HepG2 (cell line): ENCODE data around the gene CCDC177. TPM values are rescaled to one million over a fixed set of nuclear protein-coding genes. Genes with fewer than 3 reads are reported as not detected.

Experiments
- FOXM1 ChIP-seq: sonication (generic); formaldehyde crosslinking; IDR thresholded peaks from 2 replicates; pipeline ENCODE4 v1.5.0; 2020; ENCODE audit warnings: missing genetic modification reagents
- GZF1 ChIP-seq: sonication (generic); formaldehyde crosslinking; IDR thresholded peaks from 2 replicates; pipeline ENCODE4 v1.5.1; 2020; ENCODE audit warnings: mild to moderate bottlenecking, missing genetic modification reagents
- IKZF5 ChIP-seq: IDR thresholded peaks from 2 replicates; pipeline ENCODE4 v1.6.1; 2018; ENCODE audit warnings: missing genetic modification reagents, mild to moderate bottlenecking, missing compliant biosample characterization
- NFKB2 ChIP-seq: sonication (generic); formaldehyde crosslinking; IDR thresholded peaks from 2 replicates; pipeline ENCODE4 v1.4.0; 2020; ENCODE audit warnings: missing genetic modification reagents, borderline replicate concordance
- SOX6 ChIP-seq, 2 experiments: fragments of 450-650 bp in 1 of 2; sonication (generic) in 1 of 2; formaldehyde crosslinking in 1 of 2; IDR thresholded peaks; 2 replicates each; pipeline versions ENCODE4 v1.4.0 to v1.6.1; 2017 to 2020; ENCODE audit warnings: antibody characterized with exemption in 1 of 2, mild to moderate bottlenecking in 1 of 2, missing genetic modification reagents in 1 of 2
- ZNF251 ChIP-seq: sonication (generic); formaldehyde crosslinking; IDR thresholded peaks from 2 replicates; pipeline ENCODE4 v1.9.0; 2021; ENCODE audit warnings: mild to moderate bottlenecking, missing genetic modification reagents
- ZNF362 ChIP-seq: sonication (generic); formaldehyde crosslinking; IDR thresholded peaks from 2 replicates; pipeline ENCODE4 v1.4.0; 2020; ENCODE audit warnings: missing genetic modification reagents, mild to moderate bottlenecking, borderline replicate concordance
- ZNF556 ChIP-seq: sonication (generic); formaldehyde crosslinking; IDR thresholded peaks from 2 replicates; pipeline ENCODE4 v1.4.0; 2020; ENCODE audit warnings: mild to moderate bottlenecking, missing genetic modification reagents, borderline replicate concordance
- ZNF687 ChIP-seq: sonication (generic); formaldehyde crosslinking; IDR thresholded peaks from 2 replicates; pipeline ENCODE4 v1.5.1; 2020; ENCODE audit warnings: mild to moderate bottlenecking, missing genetic modification reagents, moderate library complexity
- ZNF770 ChIP-seq: sonication (generic); formaldehyde crosslinking; IDR thresholded peaks from 2 replicates; pipeline ENCODE4 v1.5.0; 2020; ENCODE audit warnings: mild to moderate bottlenecking, missing genetic modification reagents
- ZNF792 ChIP-seq: IDR thresholded peaks from 2 replicates; pipeline ENCODE4 v1.6.1; 2016
- ZSCAN20 ChIP-seq: sonication (generic); formaldehyde crosslinking; IDR thresholded peaks from 2 replicates; pipeline ENCODE4 v1.4.0; 2020; ENCODE audit warnings: missing genetic modification reagents, mild to moderate bottlenecking, borderline replicate concordance
- polyA plus RNA-seq, 8 experiments: library from polyadenylated mRNA; depleted of rRNA in 3 of 8; stranded (reverse) in 7 of 8; unstranded in 1 of 8; fragments of >200 nt; fragmentation: Illumina TruSeq in 4 of 8; extraction: Trizol in 4 of 8; gene quantifications; 2 replicates each; pipeline versions ENCODE4 v1.2.1 to v1.2.3, GENCODE V29; 2011 to 2016; ENCODE audit warnings: low read depth in 4 of 8, missing spikeins in 1 of 8, mixed read lengths in 1 of 8; ENCODE audit not compliant: insufficient read depth in 1 of 8
- total RNA-seq, 5 experiments: library from RNA; depleted of rRNA; stranded (reverse); fragments of >200 nt; fragmentation: Illumina TruSeq; extraction: Trizol; gene quantifications; 2 replicates each; pipeline ENCODE4 v1.2.3, GENCODE V29; 2016; ENCODE audit warnings: low read depth in 1 of 5
- TF ChIP-seq, protein P1 (sequence below): sonication (generic); formaldehyde crosslinking; conservative IDR thresholded peaks from 2 replicates; pipeline ENCODE4 v1.8.1; 2023; ENCODE audit warnings: missing genetic modification reagents

Gene CCDC177
- total and polyA plus RNA-seq, 2 of the 13 experiments (the other 11 are each of a cell fraction or from before 2014, with no cell fraction given): not detected

GRCh38 chr14:69573205-69573830 lies 1.4 kb downstream of the CCDC177 start (continued):
- TF ChIP-seq ZNF251 (no peak), GZF1 (CRISPR knock-in tag) (no peak), ZNF770 (CRISPR knock-in tag) (peak; percentile 54; the same call in 1 of the 2 replicates), ZNF792 (CRISPR knock-in tag) (no peak), IKZF5 (CRISPR knock-in tag) (no peak), FOXM1 (CRISPR knock-in tag) (no peak), NFKB2 (CRISPR knock-in tag) (no peak), ZNF687 (peak; percentile 38), ZNF556 (CRISPR knock-in tag) (no peak), ZNF362 (CRISPR knock-in tag) (no peak), ZSCAN20 (CRISPR knock-in tag) (no peak), SOX6 (IDR thresholded peaks at IDR 0.05) (no peak), SOX6 (CRISPR knock-in tag; IDR thresholded peaks at IDR 0.05) (no peak)
- TF ChIP-seq, protein P1, sequence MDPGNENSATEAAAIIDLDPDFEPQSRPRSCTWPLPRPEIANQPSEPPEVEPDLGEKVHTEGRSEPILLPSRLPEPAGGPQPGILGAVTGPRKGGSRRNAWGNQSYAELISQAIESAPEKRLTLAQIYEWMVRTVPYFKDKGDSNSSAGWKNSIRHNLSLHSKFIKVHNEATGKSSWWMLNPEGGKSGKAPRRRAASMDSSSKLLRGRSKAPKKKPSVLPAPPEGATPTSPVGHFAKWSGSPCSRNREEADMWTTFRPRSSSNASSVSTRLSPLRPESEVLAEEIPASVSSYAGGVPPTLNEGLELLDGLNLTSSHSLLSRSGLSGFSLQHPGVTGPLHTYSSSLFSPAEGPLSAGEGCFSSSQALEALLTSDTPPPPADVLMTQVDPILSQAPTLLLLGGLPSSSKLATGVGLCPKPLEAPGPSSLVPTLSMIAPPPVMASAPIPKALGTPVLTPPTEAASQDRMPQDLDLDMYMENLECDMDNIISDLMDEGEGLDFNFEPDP (CRISPR knock-in tag): no peak
